LNCaP clone FGC (cell line): ENCODE results near the gene KCNQ2.

Experiments
- DNase-seq: peaks from one replicate; pipeline ENCODE4 v3.0.0-alpha.2; 2011; ENCODE audit warnings: low read depth
- H3K4me3 ChIP-seq: 2 replicates; pipeline ENCODE4 v1.5.1; 2011; ENCODE audit warnings: mild to moderate bottlenecking, low read depth, low read length, control low read depth
- CTCF ChIP-seq: IDR thresholded peaks from 2 replicates; pipeline ENCODE4 v1.5.1; 2012; ENCODE audit warnings: mild to moderate bottlenecking; ENCODE audit not compliant: control insufficient read depth, insufficient read depth; ENCODE audit errors: extremely low read depth

KCNQ2 gene

GRCh38 chr20:63452341-63452740, 20.1 kb downstream of the KCNQ2 start:
- H3K4me3 ChIP-seq = no peak overlapping the region
- TF ChIP-seq CTCF = no peak
- no peak for DNase-seq

GRCh38 chr20:63451821-63452220, 20.6 kb downstream of the KCNQ2 start:
- no peak for TF ChIP-seq CTCF
- no peak for DNase-seq
- no peak overlapping the region for H3K4me3 ChIP-seq

- no peak overlapping the region for H3K4me3 ChIP-seq
- no peak for DNase-seq
- no peak for TF ChIP-seq CTCF
These were observed 22.4 kb downstream of the KCNQ2 start for GRCh38 chr20:63449796-63450730.

- no peak for DNase-seq
- no peak for TF ChIP-seq CTCF
- no peak overlapping the region for H3K4me3 ChIP-seq
These were observed 23.4 kb downstream of the KCNQ2 start for GRCh38 chr20:63449025-63449424.

- no peak for TF ChIP-seq CTCF
- no peak overlapping the region for H3K4me3 ChIP-seq
- DNase-seq = no peak
These were observed 24.4 kb downstream of the KCNQ2 start for GRCh38 chr20:63448031-63448430.

GRCh38 chr20:63447320-63447719, 25.1 kb downstream of the KCNQ2 start:
- H3K4me3 ChIP-seq = no peak overlapping the region
- no peak for DNase-seq
- TF ChIP-seq CTCF = no peak
